B cell (primary cell): ENCODE measurements around the gene PPFIA2.

Experiments
- EZH2 ChIP-seq: IDR thresholded peaks from 2 replicates; pipeline ENCODE4 v1.6.1; 2012; ENCODE audit warnings: borderline replicate concordance, low read depth, mild to moderate bottlenecking, moderate library complexity, low read length; ENCODE audit not compliant: insufficient read depth, poor library complexity, severe bottlenecking
- TF ChIP-seq, protein P1 (sequence below): fragments of 200-600 bp; IDR thresholded peaks from one replicate; pipeline ENCODE4 v1.8.0; 2022; ENCODE audit warnings: antibody characterized with exemption, mild to moderate bottlenecking

DNA sequence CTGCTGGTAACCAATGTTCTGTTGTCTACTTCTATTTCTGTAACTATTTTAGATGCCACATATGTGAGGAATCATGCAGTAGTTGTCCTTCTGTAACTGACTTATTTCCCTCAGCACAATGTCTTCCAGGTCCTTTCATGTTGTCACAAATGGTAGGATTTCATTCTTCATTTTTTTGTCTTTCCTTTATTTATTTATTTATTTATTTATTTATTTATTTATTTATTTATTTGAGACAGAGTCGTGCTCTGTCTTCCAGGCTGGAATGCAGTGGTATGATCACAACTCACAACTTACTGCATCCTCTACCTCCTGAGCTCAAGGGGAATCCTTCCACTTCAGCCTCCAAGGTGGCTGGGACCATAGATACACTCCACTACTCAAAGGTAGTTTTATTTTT, 288.2 kb downstream of the PPFIA2 start:
- TF ChIP-seq, protein P1, sequence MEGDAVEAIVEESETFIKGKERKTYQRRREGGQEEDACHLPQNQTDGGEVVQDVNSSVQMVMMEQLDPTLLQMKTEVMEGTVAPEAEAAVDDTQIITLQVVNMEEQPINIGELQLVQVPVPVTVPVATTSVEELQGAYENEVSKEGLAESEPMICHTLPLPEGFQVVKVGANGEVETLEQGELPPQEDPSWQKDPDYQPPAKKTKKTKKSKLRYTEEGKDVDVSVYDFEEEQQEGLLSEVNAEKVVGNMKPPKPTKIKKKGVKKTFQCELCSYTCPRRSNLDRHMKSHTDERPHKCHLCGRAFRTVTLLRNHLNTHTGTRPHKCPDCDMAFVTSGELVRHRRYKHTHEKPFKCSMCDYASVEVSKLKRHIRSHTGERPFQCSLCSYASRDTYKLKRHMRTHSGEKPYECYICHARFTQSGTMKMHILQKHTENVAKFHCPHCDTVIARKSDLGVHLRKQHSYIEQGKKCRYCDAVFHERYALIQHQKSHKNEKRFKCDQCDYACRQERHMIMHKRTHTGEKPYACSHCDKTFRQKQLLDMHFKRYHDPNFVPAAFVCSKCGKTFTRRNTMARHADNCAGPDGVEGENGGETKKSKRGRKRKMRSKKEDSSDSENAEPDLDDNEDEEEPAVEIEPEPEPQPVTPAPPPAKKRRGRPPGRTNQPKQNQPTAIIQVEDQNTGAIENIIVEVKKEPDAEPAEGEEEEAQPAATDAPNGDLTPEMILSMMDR, result no peak
- no peak for TF ChIP-seq EZH2
